GM18508 (cell line): Measurements from ENCODE around the gene SCGB1D2.

Source experiments
- ATAC-seq: cut with Tn5 transposase; IDR thresholded peaks from one replicate; pipeline ENCODE4 v1.9.1; 2021; ENCODE audit warnings: moderate number of reproducible peaks; ENCODE audit not compliant: insufficient read depth, unreplicated experiment

Gene SCGB1D2

GRCh38 chr11:62253999-62254542, 12.0 kb downstream of the SCGB1D2 start:
- ATAC-seq, result no peak

GRCh38 chr11:62256281-62256680, 14.2 kb downstream of the SCGB1D2 start:
- no peak for ATAC-seq

GRCh38 chr11:62260261-62260953, 18.4 kb downstream of the SCGB1D2 start:
- no peak for ATAC-seq

- ATAC-seq, result no peak
These were observed 22.0 kb downstream of the SCGB1D2 start for GRCh38 chr11:62264004-62264403.

- ATAC-seq, result no peak
These were observed 24.5 kb downstream of the SCGB1D2 start for GRCh38 chr11:62266558-62266957.

GRCh38 chr11:62267050-62267449, 25.0 kb downstream of the SCGB1D2 start:
- ATAC-seq, result no peak

- no peak for ATAC-seq
These were observed 25.5 kb downstream of the SCGB1D2 start for GRCh38 chr11:62267576-62267975.

- no peak for ATAC-seq
These were observed 27.7 kb downstream of the SCGB1D2 start, which contains the start of gene SCGB2A2 for GRCh38 chr11:62269654-62270278. Gene SCGB2A2, plus strand, starts transcription at chr11:62270158. Its CDS starts 59 bp downstream, at chr11:62270217.

- ATAC-seq, result no peak
These were observed 31.2 kb downstream of the SCGB1D2 start for GRCh38 chr11:62273284-62273683.

GRCh38 chr11:62273789-62274275, 31.8 kb downstream of the SCGB1D2 start:
- ATAC-seq, result no peak

- no peak for ATAC-seq
These were observed 38.4 kb downstream of the SCGB1D2 start for GRCh38 chr11:62280452-62280851.
